HG03565 (cell line): Measurements from ENCODE around the gene LRRC38.
"Not testable (repeated sequence)": the region's sequence is repeated elsewhere in the genome, so short reads cannot be mapped to it uniquely, and the experiment has no call there.

Experiments
- ATAC-seq: cut with Tn5 transposase; IDR thresholded peaks from one replicate; pipeline ENCODE4 v1.9.1; 2021; ENCODE audit warnings: mild to moderate bottlenecking, moderate library complexity; ENCODE audit not compliant: unreplicated experiment

Gene LRRC38, protein sequence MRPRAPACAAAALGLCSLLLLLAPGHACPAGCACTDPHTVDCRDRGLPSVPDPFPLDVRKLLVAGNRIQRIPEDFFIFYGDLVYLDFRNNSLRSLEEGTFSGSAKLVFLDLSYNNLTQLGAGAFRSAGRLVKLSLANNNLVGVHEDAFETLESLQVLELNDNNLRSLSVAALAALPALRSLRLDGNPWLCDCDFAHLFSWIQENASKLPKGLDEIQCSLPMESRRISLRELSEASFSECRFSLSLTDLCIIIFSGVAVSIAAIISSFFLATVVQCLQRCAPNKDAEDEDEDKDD

DNA sequence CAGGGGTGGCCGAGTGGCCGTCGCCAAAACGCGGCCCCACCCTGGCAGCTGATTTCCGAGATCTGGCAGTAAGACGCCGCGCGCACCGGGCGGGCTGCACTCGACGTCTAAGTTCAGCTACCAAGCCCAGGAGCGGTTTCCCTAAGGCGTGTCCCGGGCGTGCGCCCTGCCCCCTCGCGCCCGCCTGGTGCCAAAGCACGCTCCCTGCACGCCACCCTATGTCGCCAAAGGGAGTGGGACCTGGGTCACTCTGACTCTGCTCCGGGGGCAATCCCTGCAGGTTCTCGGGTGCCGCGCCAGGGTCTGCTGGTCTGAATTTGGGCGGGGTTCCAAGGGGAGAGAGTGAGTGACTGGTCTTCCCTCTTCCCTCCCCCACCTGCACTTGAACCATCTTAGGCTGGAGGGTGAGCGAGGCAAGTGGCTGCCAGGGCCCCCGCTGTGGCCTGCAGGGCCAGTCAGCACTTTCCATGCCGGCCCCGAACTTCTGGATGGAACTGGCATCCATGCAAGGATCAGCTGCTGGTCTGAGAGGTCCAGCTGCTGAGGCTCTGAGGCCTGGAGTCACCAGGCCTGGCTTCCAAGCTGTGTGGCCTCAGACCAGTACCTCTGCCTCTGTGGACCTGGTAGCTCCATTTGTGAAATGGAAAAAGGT is at the start of gene LRRC38:
LRRC38 (minus strand) TSS at position 109 of the 652 bp plus-strand sequence. CDS start 410 bp downstream, outside the sequence.
- ATAC-seq: no peak

DNA sequence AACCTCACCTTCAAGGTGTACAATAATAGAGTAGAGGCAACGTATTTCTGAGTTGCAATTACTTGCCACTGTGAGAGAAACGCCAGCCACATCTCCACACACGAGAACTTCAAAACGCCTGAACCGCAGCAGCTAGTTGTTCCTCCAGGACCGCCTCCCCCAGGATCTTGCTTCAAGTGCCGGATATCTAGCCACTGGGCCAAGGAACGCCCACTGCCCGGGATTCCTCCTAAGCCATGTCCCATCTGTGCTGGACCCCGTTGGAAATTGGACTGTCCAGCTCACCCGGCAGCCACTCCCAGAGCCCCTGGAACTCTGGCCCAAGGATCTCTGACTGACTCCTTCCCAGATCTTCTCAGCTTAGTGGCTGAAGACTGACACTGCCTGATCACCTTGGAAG is 49.2 kb upstream of the LRRC38 start:
- not testable (repeated sequence) for ATAC-seq

DNA sequence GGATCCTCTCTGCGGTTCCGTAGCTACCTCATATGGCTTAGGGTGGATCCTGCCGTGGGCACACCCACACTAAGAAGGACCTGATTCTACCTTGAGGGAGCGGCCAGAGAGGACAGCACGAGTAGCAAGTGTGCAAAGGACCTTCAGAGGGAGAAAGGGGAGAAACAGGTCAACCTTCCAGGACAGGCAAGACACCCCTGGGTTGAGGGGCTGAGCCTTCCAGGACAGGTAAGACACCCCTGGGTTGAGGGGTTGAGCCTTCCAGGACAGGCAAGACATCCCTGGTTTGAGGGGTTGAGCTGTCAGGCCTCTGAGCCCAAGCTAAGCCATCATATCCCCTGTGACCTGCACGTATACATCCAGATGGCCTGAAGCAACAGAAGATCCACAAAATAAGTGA is 46.7 kb upstream of the LRRC38 start:
- no peak for ATAC-seq

DNA sequence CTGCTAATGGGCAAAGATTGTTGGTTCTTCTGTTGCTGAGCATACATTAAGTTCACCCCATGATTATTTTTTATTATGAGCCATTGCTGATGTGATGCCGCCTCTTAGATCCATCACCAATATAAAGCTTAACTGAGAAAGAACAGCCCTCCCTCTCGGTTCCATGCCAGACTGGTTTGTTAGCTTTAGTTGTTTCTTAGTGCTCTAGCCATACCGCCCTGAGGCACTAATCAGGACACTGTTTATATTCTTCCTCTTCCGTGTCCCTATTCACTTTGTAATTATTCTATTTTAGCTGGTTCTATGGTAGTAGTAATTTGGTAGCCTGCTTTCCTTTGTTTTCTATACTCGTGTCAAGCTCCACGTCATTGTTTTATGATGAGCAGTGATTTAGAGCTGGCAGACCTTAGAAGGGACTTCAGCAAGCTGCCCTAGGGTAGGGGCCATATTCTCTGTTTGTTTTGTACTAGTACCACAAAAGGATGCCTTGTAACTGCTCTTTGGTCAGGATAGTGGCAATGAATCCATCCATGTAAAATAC is 42.5 kb upstream of the LRRC38 start:
- ATAC-seq: no peak

DNA sequence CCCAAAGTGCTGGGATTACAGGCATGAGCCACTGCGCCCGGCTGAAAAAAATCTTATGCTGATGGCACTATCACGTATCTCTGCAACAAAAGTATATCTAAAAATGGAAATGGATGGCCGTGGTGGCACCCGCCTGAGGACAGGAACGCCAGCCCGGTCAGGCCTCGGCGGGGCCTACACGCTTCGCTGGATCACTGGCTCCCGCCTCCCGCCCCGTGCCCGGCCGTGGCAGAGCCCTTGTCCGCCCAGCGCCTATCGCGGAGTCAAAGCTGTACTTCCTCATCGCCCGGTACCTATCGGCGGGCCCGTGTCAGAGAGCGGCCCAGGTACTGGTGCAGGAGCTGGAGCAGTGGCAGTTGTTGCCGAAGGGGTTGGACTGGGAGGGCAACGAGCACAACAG is 41.0 kb upstream of the LRRC38 start:
- no peak for ATAC-seq

DNA sequence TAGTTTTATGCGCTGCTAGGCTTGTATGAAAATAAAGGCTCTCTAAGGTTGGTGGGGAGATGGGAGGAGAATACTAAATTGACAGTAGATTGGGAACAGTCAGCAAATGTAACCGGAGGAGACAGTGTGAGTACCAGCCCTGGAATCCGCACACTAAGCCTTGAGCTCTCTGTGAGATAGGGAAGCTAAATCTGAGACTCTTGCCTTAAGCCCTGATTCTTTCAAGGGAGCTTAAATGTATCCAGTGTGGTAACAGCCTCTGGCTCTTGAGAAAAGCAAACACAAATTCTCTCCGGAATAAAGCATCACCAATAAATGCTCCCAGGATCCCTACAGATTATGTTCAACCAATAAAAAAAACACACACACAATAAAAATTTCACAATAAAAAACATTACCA is 36.9 kb upstream of the LRRC38 start:
- no peak for ATAC-seq

DNA sequence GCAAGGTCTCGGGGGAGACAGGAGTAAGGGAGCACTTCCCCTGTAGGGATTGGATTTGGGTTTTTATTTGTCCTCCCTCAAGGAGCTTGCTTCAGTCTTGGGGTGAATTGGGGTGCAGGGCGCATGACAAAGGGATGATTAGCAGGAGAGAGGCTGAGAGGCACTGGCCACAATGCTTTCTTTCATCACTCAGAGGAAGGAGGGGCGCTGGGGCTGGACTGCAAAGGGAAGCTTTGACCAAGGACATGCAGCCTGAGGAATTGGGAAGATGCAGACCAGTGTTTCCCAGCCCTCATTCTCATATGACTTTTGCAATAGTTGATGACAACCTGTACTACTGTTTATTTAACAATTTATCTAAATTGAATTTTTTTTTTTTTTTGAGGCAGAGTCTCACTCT is 35.7 kb upstream of the LRRC38 start:
- ATAC-seq: no peak

DNA sequence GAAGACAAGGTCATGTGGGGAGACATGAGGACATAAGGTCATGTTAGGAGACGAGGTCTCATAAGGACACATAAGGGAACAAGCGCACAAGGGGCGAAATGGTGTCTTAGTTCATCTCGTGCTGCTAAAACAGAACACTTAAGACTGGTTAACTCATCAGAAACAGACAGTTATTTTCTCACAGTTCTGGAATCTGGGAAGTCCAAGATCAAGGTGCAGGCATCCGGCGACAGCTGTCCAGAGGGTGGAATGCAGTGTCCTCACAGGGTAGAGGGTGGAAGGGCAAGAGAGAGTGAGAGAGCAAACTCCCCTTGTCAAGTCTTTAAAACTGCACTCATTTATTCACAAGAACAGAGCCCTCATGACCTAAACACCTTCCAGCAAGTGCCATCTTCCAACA is 35.2 kb upstream of the LRRC38 start:
- no peak for ATAC-seq

DNA sequence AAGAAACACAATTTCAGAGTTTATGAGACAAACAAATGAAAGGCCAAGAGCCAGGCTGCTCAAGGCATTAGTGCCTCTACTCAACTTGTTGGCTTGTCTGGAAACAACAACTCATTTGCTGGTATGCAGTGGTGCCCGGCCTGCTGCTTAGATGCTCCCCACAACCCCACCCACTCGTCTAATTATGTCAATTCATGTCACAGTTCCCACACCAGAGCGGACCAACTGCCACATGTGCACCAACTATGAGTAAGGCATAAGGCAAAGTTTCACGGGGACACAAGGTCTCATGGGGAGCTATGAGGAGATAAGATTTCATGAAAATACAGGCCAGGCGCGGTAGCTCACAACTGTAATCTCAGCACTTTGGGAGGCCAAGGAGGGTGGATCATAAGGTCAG is 34.5 kb upstream of the LRRC38 start:
- ATAC-seq: no peak

DNA sequence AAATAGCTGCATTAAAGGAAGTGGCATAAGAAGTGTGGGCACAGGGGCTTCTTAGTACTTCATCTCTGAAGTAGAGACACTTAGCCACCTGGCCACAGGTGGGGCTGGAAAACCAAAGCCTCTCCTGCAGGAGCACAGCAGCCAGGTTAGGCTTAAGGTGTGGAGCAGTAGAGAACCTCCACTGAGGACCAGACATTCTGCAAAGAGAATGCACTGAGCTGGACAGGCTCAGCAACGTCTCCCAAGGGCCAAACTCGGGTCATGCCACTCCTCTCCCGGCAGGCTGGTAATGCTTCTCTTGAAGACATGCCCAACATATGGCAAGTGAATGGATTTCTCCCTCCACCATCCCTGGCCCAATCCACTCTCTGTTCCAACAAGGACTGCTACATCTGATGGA is 33.0 kb upstream of the LRRC38 start:
- ATAC-seq: no peak

DNA sequence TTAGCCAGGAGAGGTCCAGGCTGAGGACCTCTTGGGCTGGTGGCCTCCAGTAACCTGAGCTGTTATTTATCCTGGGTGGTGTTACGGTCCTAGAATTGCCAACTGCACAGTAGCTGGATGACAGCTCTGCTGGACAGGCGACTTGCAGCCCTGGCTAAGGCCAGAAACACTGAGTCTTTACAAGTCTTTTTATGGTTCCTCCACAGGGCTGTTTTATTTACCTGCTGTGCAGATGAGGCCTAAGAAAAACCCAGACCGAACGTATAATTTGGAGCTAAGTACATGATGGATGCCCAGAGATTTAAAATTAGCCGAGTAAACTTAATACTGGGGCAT is 30.4 kb upstream of the LRRC38 start:
- no peak for ATAC-seq

DNA sequence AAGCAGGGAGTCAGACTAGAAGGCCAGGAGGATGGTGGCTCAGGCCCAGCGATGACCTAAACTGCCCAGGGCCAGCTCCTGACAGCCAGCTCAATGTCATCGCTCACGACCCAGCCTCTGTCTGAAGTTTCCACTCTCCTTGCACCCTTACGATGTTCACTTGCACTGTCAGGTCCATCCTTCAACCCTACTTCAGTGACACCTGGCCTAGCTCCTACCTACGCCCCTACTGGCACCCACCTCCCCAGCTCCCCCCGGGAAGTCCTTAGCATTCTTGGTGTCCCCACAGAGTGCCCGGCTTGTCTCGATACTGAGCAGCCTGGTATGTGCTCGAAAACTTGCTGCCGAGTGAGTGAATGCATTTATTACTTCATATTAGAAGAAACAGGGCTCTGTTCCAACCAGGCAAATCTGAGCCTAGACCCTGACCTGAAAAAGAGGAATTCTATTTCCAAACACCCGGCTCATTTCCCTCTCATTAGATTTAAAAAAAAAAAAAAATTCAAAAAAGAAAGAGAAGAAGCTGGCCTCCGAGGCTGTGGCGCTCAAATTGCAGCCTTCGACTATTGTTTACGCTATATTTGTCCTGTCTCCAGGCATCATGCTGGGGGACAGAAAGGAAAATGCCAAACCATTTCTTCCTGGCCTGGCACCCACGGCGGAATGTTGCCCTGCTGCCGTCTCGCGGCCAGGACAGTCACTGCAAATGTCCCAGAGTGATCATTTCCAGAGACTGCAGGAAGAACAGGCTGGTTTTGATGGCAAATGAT is 29.8 kb upstream of the LRRC38 start:
- ATAC-seq: no peak

DNA sequence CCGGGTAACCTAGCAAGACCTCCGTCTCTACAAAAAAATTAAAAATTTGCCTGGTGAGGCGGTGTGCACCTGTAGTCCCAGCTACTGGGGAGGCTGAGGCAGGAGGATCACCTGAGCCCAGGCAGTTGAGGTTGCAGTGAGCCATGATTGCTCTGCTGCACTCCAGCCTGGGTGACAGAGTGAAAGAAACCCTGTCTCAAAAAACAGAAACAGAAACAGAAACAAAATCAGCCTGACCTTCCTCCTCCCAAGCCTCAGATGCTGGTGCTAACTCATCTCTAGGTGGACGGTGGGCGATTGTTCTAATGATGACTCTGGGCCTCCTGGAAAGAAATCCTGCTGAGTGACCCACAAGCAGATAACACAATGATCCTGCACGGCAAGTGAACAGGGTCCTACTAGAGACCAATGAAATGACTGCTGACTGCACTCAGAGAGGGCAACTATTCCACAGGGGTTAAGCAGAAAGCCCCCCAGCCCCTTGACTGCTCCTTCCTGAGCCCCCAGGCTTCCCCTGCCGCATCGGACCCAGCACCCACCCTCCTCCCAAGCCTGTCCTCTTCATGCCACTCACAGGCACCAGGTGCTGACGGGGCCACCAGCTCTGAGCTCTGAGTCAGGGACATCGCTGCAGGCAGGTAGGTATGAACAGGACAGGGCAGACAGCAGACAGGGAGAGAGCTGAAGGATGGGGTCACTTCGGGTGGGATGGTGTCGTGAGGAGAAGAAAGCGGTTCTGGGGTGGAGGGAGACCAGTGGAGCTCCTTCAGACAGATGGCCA is 27.8 kb upstream of the LRRC38 start:
- ATAC-seq: no peak

DNA sequence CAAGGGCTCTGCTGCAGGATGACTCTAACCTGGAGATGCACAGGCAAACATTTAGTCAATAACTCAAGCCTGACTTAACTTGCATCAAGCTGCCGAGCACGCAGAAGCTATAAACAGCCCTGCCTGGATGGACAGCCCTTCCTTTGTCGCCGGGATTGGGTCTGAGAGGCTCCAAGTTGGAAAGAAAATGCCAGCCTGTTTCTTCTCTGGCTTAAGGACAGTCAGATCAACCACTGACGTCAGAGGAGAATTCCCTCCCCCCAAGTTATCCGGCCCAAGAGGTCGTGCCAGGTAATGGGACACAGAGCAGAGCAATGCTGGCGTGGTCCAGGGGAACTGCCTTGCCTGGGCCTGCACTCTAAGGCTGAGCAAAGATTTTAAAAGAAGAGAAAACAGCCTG is 27.1 kb upstream of the LRRC38 start:
- ATAC-seq: no peak

DNA sequence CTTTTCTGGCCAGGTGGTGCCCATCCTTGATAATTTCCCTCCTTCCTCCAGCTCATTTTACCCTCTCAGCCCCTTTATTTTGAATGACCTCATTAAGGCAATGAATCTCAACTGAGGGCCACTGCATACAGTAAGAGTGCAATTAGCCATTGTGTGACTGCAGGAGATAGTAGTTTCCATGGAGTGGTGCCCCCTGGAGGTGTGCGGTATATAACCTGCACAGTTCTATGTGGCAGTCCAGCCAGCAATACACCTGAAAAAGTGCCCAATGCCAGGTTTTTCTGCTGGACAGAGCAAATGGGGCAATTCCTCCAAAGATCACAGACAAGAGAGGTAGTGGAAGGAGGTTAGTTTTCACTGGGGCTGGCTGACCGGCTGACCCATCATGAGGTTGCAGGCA is 25.9 kb upstream of the LRRC38 start:
- no peak for ATAC-seq

DNA sequence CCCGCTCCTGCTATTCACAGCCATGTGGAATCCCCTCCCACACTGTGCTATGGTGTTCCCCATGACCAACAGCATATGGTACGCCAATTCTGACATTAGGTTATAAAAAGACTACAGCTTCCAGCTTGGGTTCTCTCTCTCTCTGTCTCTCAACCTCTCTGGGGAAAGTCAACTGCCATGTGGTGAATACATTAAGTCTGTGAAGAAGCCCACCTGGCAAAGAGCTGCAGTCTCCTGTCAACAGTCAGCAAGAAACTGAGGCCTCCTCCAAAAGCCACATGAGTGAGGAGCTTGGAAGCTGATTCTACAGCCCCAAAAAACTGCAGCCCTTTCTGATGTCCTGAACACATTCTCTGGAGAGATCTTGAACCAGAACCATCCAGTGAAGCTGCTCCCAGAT is 25.0 kb upstream of the LRRC38 start:
- ATAC-seq: no peak

DNA sequence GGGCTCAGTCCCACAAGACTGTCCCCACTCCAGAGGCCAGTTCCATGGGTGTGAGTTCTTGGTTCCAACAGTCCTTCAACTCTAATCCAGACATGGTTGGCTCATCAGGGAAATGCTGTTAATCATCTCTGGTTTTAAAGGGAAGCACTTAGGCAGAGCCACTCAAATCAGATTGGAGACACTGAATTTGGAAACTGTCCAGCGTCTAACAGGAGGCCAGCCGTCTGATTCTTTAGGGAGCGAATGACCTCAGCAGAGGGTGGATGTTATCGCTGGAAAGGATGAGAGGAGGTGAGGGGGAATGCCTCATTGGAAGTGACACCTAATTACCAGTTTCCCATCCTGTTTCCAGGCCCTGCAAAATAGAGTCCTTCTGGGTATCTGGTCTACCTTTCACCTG is 22.8 kb upstream of the LRRC38 start:
- no peak for ATAC-seq

DNA sequence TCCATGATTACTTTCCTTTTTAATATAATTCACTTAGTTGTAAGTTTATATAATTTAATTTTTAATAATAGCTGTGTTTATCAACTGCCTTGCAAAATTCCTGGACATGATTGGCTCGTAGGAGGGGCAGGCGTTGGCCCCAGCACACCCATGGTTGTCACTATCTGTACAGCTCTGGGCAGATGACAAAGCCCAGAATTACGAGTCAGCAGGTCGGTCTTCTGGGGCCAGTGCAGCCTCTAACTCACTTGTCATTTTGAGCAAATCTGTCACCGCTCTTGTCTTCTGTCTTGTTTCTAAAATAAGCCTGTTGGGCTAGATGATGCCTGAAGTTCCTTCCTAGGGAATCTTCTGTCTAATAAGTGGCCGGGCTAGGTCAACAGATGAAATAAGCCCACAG is 21.4 kb upstream of the LRRC38 start:
- ATAC-seq: no peak

DNA sequence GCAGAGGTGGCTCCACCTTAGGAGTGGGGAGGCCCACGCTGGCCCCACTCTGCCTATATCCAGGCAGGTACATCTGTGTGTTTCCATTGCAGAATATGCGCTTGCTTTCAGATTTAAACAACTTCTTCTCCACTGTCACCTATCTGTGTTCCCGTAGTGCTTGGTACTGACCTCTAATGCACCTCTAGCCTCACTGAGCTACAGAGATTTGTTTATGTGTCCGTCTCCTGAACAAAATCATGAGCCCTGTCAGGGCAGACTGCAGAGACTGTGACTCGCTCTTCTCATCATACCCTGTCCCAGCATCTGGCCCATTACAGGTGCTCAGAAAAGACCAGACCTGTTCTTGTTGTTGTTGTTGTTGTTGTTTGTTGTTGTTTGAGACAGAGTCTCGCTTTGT is 14.5 kb upstream of the LRRC38 start:
- ATAC-seq: no peak

DNA sequence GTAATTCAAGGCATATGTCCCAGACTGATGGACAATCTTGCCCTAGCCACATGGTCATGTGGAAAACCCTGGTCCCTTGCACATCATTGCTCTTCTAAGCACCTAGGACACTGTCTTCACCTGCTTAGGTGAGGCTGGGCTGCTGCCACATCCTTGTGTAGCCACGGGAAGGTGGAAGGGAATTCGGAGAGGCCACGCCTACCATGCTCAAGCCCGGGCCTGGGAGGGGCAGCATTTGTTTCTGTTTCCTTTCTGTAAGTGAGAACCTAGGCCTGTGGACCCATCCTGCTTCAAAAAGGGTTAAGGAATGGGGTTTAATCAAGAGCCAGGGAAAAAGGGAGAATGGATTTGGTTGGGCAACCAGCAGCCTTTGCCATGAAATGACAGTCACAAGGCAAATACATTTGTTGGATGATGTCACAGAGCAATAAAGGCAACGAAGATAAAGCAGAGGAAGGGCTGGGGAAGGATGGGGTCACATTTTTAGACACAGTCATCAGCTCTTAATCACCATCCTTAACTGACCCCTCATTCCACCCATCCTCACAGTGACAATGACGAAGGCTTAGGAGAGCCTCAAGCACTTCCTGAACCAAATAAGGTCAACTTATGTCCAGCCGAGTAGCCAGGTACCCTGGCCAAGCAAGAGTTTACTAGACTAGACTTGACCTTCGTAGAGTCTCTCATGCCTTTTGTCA is 10.1 kb upstream of the LRRC38 start:
- no peak for ATAC-seq

DNA sequence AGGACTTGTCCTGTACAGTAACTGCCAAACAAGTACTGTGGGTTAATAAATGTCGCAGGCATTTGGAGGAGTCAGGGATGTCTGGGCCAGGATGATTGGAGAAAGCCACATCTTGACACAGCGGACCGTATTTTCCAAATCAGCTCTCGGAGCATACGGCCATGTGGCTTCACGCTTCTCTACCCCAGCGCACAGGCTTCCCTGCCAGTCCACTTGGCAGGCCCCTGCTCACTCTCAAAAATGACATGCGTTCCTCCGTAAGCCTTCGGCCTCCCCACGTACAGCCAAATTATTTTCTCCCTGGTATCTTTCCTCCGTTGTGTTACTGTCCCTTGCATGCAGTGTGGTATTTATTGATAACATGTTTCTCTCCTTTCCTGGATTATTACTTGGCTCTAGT is 7.2 kb upstream of the LRRC38 start:
- ATAC-seq: no peak
